ENCODE results near the gene IGF1R. TPM values are rescaled to one million over a fixed set of nuclear protein-coding genes. Genes with fewer than 3 reads are reported as not detected.

IGF1R gene
- total RNA-seq, 2 experiments from 2014 or later: 7.1 to 7.7 TPM

- no peak overlapping the region for H3K4me3 Mint-ChIP-seq
- H3K4me1 Mint-ChIP-seq: peaks cover 4% of the 10 kb centered on the region
- ChIA-PET POLR2A (no interaction called here), CTCF (interaction anchor here (0.7 kb wide), 1 partner anchor 34 kb away, joined by 3 read pairs; no protein-coding TSS in a partner anchor)
- H3K9me3 Mint-ChIP-seq: no peaks in the 10 kb centered on the region
- no peak overlapping the region for H3K27ac Mint-ChIP-seq
- DNase-seq: no peak
- H3K27me3 Mint-ChIP-seq: no peaks in the 10 kb centered on the region
- H3K36me3 Mint-ChIP-seq (ENCODE audit: low read depth): no peaks in the 10 kb centered on the region
Observed at GRCh38 chr15:98745650-98746374, 97.5 kb downstream of the IGF1R start.

DNA sequence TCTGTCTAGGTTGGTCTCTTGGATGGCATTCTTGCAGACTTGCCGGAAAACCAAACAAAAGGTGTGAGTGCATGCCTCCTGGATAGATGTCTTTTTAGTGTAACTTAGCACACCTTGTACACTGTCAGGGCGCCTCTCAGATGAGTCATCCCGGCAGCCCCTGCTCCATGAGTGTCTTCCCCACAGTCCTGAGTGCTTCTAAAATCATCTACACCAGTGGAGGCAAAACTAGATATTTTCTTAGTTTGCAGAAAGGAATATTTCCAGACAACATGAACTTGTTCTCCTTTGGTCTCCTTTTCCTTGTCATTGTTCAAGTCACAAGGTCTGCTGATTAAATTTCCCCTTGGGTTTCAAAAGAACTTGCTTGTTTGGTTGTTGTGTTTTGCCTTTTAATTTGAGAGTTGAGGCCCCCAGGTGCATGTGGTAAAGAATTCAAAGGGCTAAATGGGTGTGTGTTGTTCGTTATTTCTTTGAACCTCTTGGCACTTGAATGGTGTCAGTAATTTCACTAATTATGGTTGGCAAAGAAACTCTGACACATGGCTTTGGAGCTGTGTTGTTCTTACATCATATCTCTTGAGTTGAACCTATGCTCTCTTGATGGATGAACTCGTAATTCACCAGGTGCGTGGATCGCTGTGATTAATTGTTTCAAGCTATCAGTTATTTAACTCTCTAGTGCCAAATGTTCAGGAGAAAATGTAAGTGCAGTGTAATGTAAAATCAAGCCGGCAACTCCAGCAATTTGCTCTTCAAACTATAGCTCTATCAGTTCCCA, 98.2 kb downstream of the IGF1R start:
- CTCF ChIA-PET: no interaction called here
- DNase-seq: no peak
- Mint-ChIP-seq H3K4me1 (peaks cover 4% of the 10 kb centered on the region), H3K27ac (no peak overlapping the region), H3K36me3 (ENCODE audit: low read depth) (no peaks in the 10 kb centered on the region), H3K4me3 (no peak overlapping the region), H3K27me3 (no peaks in the 10 kb centered on the region), H3K9me3 (no peaks in the 10 kb centered on the region)
- POLR2A ChIA-PET: no interaction called here

- Mint-ChIP-seq H3K4me3 (no peak overlapping the region), H3K27me3 (no peaks in the 10 kb centered on the region), H3K27ac (no peak overlapping the region), H3K9me3 (no peaks in the 10 kb centered on the region), H3K4me1 (no peaks in the 10 kb centered on the region), H3K36me3 (ENCODE audit: low read depth) (no peaks in the 10 kb centered on the region)
- CTCF ChIA-PET: no interaction called here
- POLR2A ChIA-PET: no interaction called here
- DNase-seq: no peak
Observed at GRCh38 chr15:98751767-98752166, 103.4 kb downstream of the IGF1R start.

- no peaks in the 10 kb centered on the region for H3K27me3 Mint-ChIP-seq
- POLR2A ChIA-PET: no interaction called here
Observed at GRCh38 chr15:98753726-98754656, 105.7 kb downstream of the IGF1R start.

GRCh38 chr15:98754657-98755022, 106.3 kb downstream of the IGF1R start:
- ChIA-PET POLR2A (no interaction called here), CTCF (interaction anchor here (1.6 kb wide), 1 partner anchor 128 kb away, joined by 5 read pairs; no protein-coding TSS in a partner anchor)
- DNase-seq: no peak
- no peaks in the 10 kb centered on the region for H3K9me3 Mint-ChIP-seq
- no peaks in the 10 kb centered on the region for H3K27me3 Mint-ChIP-seq
- no peaks in the 10 kb centered on the region for H3K36me3 Mint-ChIP-seq (ENCODE audit: low read depth)
- H3K4me1 Mint-ChIP-seq: no peaks in the 10 kb centered on the region
- no peak overlapping the region for H3K27ac Mint-ChIP-seq
- H3K4me3 Mint-ChIP-seq: no peak overlapping the region

More at GRCh38 chr15:98753726-98754656, 105.7 kb downstream of the IGF1R start:
- no peak for DNase-seq
- H3K9me3 Mint-ChIP-seq: no peaks in the 10 kb centered on the region
- H3K27ac Mint-ChIP-seq: no peak overlapping the region
- no peaks in the 10 kb centered on the region for H3K4me1 Mint-ChIP-seq
- CTCF ChIA-PET: interaction anchor here (1.6 kb wide), 1 partner anchor 128 kb away, joined by 5 read pairs; no protein-coding TSS in a partner anchor
- no peaks in the 10 kb centered on the region for H3K36me3 Mint-ChIP-seq (ENCODE audit: low read depth)
- H3K4me3 Mint-ChIP-seq: no peak overlapping the region

GRCh38 chr15:98755138-98755537, 106.8 kb downstream of the IGF1R start:
- Mint-ChIP-seq H3K27ac (no peak overlapping the region), H3K9me3 (no peaks in the 10 kb centered on the region), H3K4me3 (no peak overlapping the region), H3K4me1 (no peaks in the 10 kb centered on the region), H3K27me3 (no peaks in the 10 kb centered on the region), H3K36me3 (ENCODE audit: low read depth) (no peaks in the 10 kb centered on the region)
- ChIA-PET CTCF (no interaction called here), POLR2A (no interaction called here)
- DNase-seq: no peak

DNA sequence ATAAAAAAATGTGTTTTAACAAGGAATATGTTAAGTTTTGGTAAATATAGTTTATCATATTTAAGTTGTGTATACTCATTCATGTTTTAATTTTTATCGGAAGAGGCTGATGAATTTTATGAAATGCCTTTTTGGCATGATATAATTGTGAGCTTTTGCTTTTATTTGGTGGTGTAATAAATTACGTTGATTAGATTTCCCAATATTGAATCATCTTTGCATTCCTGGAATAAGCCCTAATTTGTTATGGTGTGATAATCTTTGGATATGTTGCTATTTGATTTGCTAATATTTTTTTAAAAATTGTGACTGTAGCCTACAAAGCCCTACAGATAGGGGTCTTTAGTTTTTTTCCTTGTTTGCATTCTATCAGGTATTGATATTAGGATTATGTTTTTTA, 107.4 kb downstream of the IGF1R start:
- Mint-ChIP-seq H3K4me1 (no peaks in the 10 kb centered on the region), H3K9me3 (no peaks in the 10 kb centered on the region), H3K36me3 (ENCODE audit: low read depth) (no peaks in the 10 kb centered on the region), H3K27ac (no peak overlapping the region), H3K27me3 (no peaks in the 10 kb centered on the region), H3K4me3 (no peak overlapping the region)
- no peak for DNase-seq
- ChIA-PET POLR2A (no interaction called here), CTCF (interaction anchor here (0.7 kb wide), 2 partner anchors 15 to 212 kb away, joined by 4 read pairs; no protein-coding TSS in a partner anchor)

DNA sequence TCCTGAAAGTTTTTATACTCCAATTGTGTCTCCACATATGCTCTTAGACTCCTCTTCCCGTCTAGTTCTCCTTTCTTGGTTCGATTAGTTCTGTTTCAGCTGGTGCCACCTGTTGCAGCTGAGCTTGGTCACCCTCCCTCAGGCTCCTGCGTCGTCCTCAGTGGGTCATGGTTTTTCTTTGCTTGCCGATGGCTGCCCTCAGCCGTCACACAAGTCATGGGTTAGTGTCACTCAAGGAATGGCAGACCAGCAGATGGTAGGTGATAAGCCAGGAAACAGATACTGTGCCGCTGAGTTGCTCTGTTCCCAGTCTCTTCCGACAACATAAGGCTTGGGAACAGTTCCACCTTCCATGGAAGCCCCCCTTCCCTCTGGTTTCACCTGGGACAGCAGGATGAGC, 109.9 kb downstream of the IGF1R start:
- CTCF ChIA-PET: no interaction called here
- Mint-ChIP-seq H3K4me3 (no peak overlapping the region), H3K27ac (no peak overlapping the region), H3K4me1 (no peaks in the 10 kb centered on the region), H3K9me3 (no peaks in the 10 kb centered on the region), H3K36me3 (ENCODE audit: low read depth) (no peaks in the 10 kb centered on the region), H3K27me3 (no peaks in the 10 kb centered on the region)
- DNase-seq: no peak
- POLR2A ChIA-PET: no interaction called here

DNA sequence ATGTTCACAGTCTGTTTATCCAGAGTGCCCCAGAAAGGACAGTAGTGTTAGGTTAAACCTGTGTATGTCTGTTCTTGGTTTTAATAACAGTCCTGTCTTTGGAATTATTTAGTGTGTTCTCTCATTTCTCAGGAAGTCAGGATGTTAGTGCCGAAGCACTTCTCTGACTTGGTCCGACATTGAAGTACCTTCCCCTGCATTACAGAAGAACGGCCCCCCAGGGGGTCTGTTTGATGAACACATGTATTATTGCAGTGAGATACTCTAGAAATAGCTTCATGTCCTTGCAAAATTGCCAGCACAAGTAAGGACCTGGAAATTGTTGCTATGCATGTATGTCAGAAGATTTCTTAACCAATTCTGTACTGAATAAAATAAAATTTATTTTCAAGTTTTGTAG, 110.9 kb downstream of the IGF1R start:
- H3K4me1 Mint-ChIP-seq: no peaks in the 10 kb centered on the region
- H3K9me3 Mint-ChIP-seq: no peaks in the 10 kb centered on the region
- H3K27me3 Mint-ChIP-seq: no peaks in the 10 kb centered on the region
- no peak overlapping the region for H3K4me3 Mint-ChIP-seq
- CTCF ChIA-PET: no interaction called here
- H3K27ac Mint-ChIP-seq: no peak overlapping the region
- no peaks in the 10 kb centered on the region for H3K36me3 Mint-ChIP-seq (ENCODE audit: low read depth)
- no peak for DNase-seq
- POLR2A ChIA-PET: no interaction called here

DNA sequence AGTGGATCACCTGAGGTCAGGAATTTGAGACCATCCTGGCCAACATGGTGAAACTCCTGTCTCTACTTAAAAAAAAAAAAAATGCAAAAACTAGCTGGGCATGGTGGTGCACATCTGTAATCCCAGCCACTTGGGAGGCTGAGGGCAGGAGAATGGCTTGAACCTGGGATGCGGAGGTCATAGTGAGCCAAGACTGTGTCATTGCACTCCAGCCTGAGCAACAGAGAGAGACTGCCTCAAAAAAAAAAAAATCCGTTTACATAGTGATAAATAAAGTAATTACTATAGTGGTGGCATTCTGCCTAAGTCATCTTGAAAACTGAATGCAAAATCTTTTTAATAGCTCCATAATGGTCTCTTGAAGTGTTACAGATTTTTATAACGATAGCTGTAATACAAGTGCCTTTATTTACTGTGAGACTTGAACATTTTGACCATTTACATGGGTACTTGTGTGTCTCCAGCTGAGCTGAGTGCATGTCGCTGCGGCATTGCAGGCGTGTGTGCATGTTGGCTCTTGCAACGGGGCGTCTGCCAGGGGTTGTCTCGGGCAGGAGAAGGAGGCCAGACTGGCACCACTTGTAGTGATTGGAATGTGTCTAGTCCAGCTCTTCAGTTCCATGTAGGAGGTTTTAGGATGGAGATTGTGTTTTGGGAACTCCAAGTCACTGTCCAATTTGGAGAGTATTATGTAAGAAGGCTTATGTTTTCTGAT, 111.9 kb downstream of the IGF1R start:
- no peaks in the 10 kb centered on the region for H3K27me3 Mint-ChIP-seq
- no peak overlapping the region for H3K4me3 Mint-ChIP-seq
- DNase-seq: no peak
- H3K36me3 Mint-ChIP-seq (ENCODE audit: low read depth): no peaks in the 10 kb centered on the region
- no peak overlapping the region for H3K27ac Mint-ChIP-seq
- CTCF ChIA-PET: interaction anchor here (0.8 kb wide), 1 partner anchor 316 kb away, joined by 3 read pairs; no protein-coding TSS in a partner anchor
- POLR2A ChIA-PET: interaction anchor here (0.7 kb wide), 1 partner anchor 118 kb away, joined by 3 read pairs; no protein-coding TSS in a partner anchor
- H3K4me1 Mint-ChIP-seq: no peaks in the 10 kb centered on the region
- no peaks in the 10 kb centered on the region for H3K9me3 Mint-ChIP-seq

DNA sequence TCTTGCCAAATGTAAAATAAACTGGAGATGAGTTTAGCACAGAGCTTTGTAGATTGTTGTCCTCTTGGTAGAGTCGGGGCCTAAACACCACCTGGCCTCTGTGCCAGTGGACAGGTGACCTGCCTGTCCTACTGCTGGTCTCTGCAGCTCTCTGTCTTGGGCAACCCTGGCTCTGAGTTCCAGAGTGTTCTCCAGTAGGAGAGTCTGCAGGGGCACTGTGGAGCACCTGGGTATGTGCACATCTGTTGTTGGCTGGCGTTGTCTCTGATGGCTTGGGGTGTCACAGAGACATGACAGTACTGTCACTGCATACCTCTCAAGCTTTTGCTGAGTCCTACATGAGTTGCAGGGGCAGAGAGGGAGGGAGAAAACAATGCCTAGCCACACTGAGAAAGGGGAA, 112.6 kb downstream of the IGF1R start:
- H3K9me3 Mint-ChIP-seq: no peaks in the 10 kb centered on the region
- ChIA-PET CTCF (interaction anchor here (0.8 kb wide), 1 partner anchor 316 kb away, joined by 3 read pairs; no protein-coding TSS in a partner anchor), POLR2A (no interaction called here)
- no peaks in the 10 kb centered on the region for H3K36me3 Mint-ChIP-seq (ENCODE audit: low read depth)
- no peaks in the 10 kb centered on the region for H3K4me1 Mint-ChIP-seq
- H3K27ac Mint-ChIP-seq: no peak overlapping the region
- no peak overlapping the region for H3K4me3 Mint-ChIP-seq
- no peak for DNase-seq
- no peaks in the 10 kb centered on the region for H3K27me3 Mint-ChIP-seq

GRCh38 chr15:98763179-98763578, 114.8 kb downstream of the IGF1R start:
- Mint-ChIP-seq H3K27ac (no peak overlapping the region), H3K27me3 (no peaks in the 10 kb centered on the region), H3K36me3 (ENCODE audit: low read depth) (no peaks in the 10 kb centered on the region), H3K4me1 (no peaks in the 10 kb centered on the region), H3K9me3 (no peaks in the 10 kb centered on the region), H3K4me3 (no peak overlapping the region)
- DNase-seq: no peak
- ChIA-PET POLR2A (no interaction called here), CTCF (interaction anchor here (0.9 kb wide), 1 partner anchor 118 kb away, joined by 4 read pairs; no protein-coding TSS in a partner anchor)
